Activated T-helper 2 cell treated with anti-CD3 and anti-CD28 coated beads, Interferon-gamma antibody, Interleukin-2, Interleukin-4, amounts not matched to agents 10 μg/mL and 5 μg/mL and 100 μg/mL, durations not matched to agents 14 hours and 24 hours and 36 hours (primary cell): Measurements from ENCODE around the gene HHLA2. TPM values are rescaled to one million over a fixed set of nuclear protein-coding genes. Genes with fewer than 3 reads are reported as not detected.

Experiments
- DNase-seq: peaks from one replicate; pipeline ENCODE4 v3.0.0; 2021; ENCODE audit warnings: low spot score
- H3K27ac Mint-ChIP-seq: one replicate; pipeline ENCODE4 v1.8.0; 2021; ENCODE audit warnings: mixed read lengths
- H3K27me3 Mint-ChIP-seq: one replicate; pipeline ENCODE4 v1.8.0; 2021; ENCODE audit warnings: low read depth, mixed read lengths
- H3K36me3 Mint-ChIP-seq: one replicate; pipeline ENCODE4 v1.8.0; 2021; ENCODE audit warnings: low read depth, mixed read lengths
- H3K4me1 Mint-ChIP-seq: one replicate; pipeline ENCODE4 v1.8.0; 2021; ENCODE audit warnings: low read depth, mixed read lengths
- H3K4me3 Mint-ChIP-seq: one replicate; pipeline ENCODE4 v1.8.0; 2021; ENCODE audit warnings: low read depth, mild to moderate bottlenecking, moderate library complexity, mixed read lengths
- H3K9me3 Mint-ChIP-seq: one replicate; pipeline ENCODE4 v1.8.0; 2021; ENCODE audit warnings: mixed read lengths
- intact Hi-C: fragments of 100-400 bp; cut with micrococcal nuclease; formaldehyde crosslinking; loops from one replicate; pipeline ENCODE4 v1.15.1; 2023
- total RNA-seq: library from RNA; stranded (reverse); gene quantifications from 2 replicates; pipeline ENCODE4 v1.2.3, GENCODE V29; 2022

The HHLA2 gene
- total RNA-seq, 1 donor from 2014 or later = 0.66 TPM

DNA sequence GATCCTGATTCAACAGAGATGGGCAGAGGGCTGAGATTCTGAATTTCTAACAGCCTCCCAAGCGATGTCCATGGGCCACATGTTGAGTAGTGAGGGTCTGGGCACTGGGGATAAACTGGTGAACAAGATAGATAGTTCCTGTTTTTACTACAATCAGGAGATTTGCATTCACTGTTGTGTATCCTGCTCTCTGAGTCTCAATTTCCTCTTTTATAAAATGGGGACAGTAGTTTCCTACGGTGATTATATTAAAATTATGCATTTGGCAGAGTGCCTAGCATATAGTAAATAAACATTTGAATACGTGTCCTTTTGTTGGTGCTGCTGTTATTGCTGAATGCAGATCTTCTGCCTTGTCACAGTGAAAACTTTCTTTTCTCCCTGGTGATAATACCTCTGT lies 111.5 kb downstream of the HHLA2 start:
- Mint-ChIP-seq H3K4me3 (no peak overlapping the region), H3K4me1 (peaks cover 7% of the 10 kb centered on the region), H3K36me3 (no peaks in the 10 kb centered on the region), H3K27ac (no peak overlapping the region), H3K27me3 (peaks cover 7% of the 10 kb centered on the region), H3K9me3 (no peaks in the 10 kb centered on the region)
- DNase-seq = no peak
- intact Hi-C loops = loop anchor here (5.0 kb wide), 1 partner anchor 186 kb away; the partner anchor contains the start of gene IFT57

DNA sequence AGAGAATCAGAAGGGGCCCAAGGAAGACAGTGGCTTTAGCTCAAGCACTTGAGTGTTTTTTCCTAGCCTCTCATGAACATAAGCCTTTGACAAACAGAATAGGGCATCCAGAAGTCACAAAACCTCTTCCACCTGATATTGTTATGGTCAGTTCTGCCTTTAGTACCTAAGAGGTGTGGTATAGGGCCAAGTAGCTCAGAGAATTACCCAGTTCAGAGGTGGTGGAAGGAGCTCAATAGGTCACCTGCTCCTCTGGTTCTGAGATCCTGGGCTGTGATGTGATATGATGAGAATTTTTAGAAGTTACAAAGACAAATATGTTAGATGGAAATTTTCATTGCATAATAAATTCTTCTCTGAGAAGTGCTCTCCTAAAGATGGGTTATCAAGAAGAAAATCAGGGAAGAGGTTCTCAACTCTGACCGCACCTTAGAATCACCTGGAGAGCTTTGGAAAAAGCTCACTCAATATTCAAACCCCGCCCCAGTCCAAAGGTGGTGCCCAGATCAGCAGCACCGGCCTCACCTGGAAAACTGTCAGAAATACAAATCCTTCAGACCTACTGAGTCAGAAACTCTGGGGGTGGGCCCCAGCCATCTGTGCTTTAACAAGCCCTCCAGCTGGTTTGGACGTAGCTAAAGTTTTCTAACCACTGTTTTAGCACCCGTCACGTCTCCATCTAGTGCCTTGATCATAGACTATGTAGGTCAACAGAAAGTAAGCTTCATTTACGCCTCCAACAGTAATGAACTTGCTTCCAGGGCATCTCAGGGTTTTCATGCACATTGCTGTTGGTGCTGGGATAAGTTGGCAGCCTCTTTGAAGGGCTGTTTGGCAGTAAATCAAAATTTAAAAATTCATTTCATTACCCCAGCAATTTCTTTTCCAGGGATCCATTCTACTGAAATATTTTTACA lies 112.8 kb downstream of the HHLA2 start:
- Mint-ChIP-seq H3K4me1 (peaks cover 7% of the 10 kb centered on the region), H3K36me3 (no peaks in the 10 kb centered on the region), H3K9me3 (no peaks in the 10 kb centered on the region), H3K27me3 (peaks cover 10% of the 10 kb centered on the region), H3K27ac (no peak overlapping the region), H3K4me3 (no peak overlapping the region)
- no peak for DNase-seq
- intact Hi-C loops = loop anchor here (5.0 kb wide), 1 partner anchor 187 kb away; the partner anchor contains the start of gene IFT57

DNA sequence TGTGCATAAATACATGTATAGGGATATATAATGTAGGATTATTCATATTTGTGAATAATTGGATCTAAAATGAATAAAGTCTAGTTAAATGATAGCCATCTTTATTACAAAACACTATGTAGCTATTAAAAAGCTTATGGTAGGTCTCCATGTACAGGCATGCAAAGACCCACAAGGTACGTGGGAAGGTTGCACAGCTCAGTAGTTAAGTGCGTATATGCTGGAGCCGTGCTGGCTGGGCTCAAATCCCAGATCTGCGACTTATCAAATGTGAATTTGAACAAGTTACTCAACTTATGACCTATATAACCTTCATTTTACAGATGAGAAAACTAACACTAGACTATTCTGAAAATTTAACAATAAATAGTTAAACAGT lies 113.4 kb downstream of the HHLA2 start:
- Mint-ChIP-seq H3K4me1 (peaks cover 7% of the 10 kb centered on the region), H3K4me3 (no peak overlapping the region), H3K9me3 (no peaks in the 10 kb centered on the region), H3K27ac (no peak overlapping the region), H3K36me3 (no peaks in the 10 kb centered on the region), H3K27me3 (peaks cover 10% of the 10 kb centered on the region)
- intact Hi-C loops = loop anchor here (5.0 kb wide), 1 partner anchor 187 kb away; the partner anchor contains the start of gene IFT57
- DNase-seq = no peak

DNA sequence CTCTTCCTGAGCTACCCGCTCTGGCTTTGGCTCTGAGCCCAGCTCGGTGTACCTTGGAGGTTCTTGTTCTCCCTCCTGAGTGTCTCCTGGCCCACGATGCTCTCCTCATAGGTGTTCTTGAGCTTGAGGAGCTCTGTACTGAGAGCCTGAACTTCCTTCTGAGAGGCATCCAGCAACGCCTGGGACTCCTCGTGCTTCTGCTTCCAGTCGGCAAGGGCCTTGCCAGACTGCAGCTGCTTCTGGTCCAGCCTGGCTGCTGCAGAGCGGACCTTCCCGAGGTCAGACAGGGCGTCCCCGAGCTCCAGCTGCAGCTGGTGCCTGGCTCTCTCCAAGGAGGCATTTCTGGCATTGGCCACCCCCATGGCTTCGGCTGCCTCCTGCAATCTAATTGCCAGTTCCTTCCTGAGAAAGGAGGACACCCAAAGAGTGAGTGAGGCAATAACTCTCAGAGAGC lies 114.2 kb downstream of the HHLA2 start:
- no peaks in the 10 kb centered on the region for H3K9me3 Mint-ChIP-seq
- no peak overlapping the region for H3K27ac Mint-ChIP-seq
- no peak overlapping the region for H3K4me3 Mint-ChIP-seq
- intact Hi-C loops = no loop called here
- no peaks in the 10 kb centered on the region for H3K36me3 Mint-ChIP-seq
- H3K27me3 Mint-ChIP-seq = peaks cover 10% of the 10 kb centered on the region
- H3K4me1 Mint-ChIP-seq = peaks cover 7% of the 10 kb centered on the region
- DNase-seq = no peak

DNA sequence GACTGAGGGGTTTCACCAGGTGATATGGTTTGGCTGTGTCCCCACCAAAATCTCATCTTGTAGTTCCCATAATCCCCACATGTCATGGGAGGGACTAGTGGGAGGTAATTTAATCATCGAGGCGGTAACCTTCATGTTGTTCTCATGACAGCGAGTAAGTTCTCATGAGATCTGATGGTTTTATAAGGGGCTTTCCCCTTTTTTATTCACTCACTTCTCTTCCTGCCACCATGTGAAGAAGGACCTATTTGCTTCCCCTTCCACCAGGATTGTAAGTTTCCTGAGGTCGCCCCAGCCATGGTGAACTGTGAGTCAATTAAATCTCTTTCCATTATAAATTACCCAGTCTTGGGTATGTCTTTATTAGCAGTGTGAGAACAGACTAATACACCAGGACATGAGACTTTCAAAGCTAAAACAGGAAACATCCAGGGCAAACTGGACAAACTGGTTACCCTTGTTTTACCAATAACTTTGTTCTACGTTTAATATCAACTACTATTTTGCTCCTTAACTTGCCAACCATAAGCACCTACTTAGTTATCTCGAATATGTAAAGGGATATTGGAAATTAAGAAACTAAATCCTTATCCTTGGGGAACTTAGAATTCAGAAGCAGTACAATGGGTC lies 115.9 kb downstream of the HHLA2 start:
- peaks cover under 1% of the 10 kb centered on the region for H3K4me1 Mint-ChIP-seq
- H3K27me3 Mint-ChIP-seq = peaks cover 10% of the 10 kb centered on the region
- intact Hi-C loops = no loop called here
- no peak for DNase-seq
- no peak overlapping the region for H3K4me3 Mint-ChIP-seq
- H3K36me3 Mint-ChIP-seq = no peaks in the 10 kb centered on the region
- no peaks in the 10 kb centered on the region for H3K9me3 Mint-ChIP-seq
- no peak overlapping the region for H3K27ac Mint-ChIP-seq

DNA sequence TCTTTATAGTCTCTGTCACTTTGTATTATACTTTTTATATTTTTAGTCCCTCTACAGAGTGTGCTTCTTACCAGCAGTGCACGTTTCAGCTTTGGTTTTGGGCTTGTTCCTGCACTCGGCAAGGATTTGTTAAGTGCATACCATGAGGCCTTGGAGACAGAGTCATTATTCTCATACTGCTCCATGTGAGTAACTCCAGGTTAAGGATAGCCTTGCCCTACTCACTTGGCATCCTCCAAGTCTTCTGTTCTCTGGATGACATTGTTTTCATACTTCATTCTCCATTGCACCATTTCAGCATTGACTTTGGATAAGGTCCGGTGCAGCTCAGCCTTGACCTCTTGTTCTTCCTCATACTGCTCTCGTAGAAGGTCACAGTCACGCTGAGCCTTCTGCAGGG lies 117.7 kb downstream of the HHLA2 start:
- H3K4me3 Mint-ChIP-seq = no peak overlapping the region
- intact Hi-C loops = no loop called here
- no peak overlapping the region for H3K27ac Mint-ChIP-seq
- H3K36me3 Mint-ChIP-seq = no peaks in the 10 kb centered on the region
- no peaks in the 10 kb centered on the region for H3K4me1 Mint-ChIP-seq
- no peaks in the 10 kb centered on the region for H3K9me3 Mint-ChIP-seq
- H3K27me3 Mint-ChIP-seq = peaks cover 10% of the 10 kb centered on the region
- DNase-seq = no peak

DNA sequence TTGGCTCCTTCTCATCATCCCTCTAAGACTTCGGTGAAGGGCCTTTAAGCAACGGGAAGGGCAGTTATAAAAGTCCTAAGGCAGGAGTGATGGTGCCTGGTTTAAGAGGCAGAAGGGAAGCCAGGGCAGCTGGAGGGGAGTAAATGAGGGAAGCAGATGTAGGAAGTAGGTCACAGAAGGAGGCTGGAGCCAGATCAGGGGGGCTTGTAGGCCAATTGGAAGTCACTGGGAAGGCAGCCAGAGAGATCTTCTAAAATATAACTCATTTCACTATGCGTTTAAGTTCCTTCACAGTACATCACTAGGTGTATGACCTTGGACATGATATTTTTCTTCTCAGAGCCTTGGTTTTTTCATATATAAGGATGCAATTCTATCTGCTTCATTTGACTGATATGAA lies 119.3 kb downstream of the HHLA2 start:
- no peak for DNase-seq
- Mint-ChIP-seq H3K36me3 (no peaks in the 10 kb centered on the region), H3K4me3 (no peak overlapping the region), H3K27me3 (peaks cover 10% of the 10 kb centered on the region), H3K9me3 (no peaks in the 10 kb centered on the region), H3K4me1 (no peaks in the 10 kb centered on the region), H3K27ac (no peak overlapping the region)
- intact Hi-C loops = no loop called here

DNA sequence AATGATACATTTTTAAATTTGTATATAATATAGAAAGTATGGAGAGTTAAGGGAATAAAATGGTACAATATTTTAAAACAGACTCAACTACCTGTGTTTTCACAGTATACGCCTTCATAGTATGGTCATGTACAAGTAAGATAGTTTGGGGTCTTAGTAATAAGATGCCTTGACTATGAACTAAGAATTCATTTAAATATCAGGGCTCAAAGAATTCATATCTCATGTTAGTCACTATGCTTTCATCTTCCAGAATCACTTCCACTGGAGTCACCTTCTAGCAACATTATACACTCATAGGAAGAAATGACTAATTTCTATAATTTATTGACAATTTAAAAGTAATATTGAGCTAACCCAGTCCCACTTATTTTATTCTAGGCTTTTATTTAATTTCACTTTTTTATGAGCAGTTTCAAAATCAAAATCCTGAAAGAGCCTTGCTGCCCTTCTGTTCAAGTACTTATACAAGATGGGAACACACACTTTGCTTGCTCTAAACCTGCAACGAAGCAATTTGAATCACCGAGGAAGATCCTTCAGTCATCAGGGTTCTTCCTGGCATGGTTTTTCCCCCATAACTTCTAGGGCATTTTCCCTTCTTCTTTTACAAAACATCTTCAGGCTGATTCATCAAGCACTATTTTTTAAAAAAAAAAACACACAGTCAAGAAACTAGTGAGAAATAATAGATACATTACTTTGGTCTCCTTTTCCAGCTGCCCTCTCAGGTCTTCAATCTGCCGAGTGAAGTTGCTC lies 119.9 kb downstream of the HHLA2 start:
- Mint-ChIP-seq H3K4me1 (no peaks in the 10 kb centered on the region), H3K27me3 (peaks cover 9% of the 10 kb centered on the region), H3K4me3 (no peak overlapping the region), H3K27ac (no peak overlapping the region), H3K9me3 (no peaks in the 10 kb centered on the region), H3K36me3 (no peaks in the 10 kb centered on the region)
- no peak for DNase-seq
- intact Hi-C loops = no loop called here

DNA sequence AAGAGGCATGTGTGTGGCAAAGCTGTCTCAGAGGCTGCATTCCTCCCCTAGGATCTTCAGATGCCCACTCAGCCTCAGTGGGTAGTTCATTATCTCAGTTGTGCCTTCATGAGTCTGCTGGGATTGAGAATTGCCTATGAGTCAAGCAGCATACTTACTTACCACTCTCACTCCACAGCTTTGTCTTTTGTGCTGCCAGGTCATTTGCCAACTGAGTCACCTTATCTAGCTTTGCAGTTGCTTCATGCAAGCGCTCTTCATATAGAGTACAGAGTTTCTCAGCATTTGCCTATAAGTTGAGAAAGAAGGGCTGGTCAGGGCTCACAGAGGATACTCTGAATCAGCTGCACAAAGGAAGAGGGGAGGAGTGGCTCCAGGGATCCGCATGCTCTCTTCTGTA lies 124.6 kb downstream of the HHLA2 start:
- Mint-ChIP-seq H3K4me3 (no peak overlapping the region), H3K27ac (no peak overlapping the region), H3K9me3 (no peaks in the 10 kb centered on the region), H3K27me3 (no peaks in the 10 kb centered on the region), H3K36me3 (no peaks in the 10 kb centered on the region), H3K4me1 (no peaks in the 10 kb centered on the region)
- intact Hi-C loops = no loop called here
- DNase-seq = no peak

Other genes starting within 250 kb of the HHLA2 start
- 145 and 146 TPM in 2 replicates for gene CD47, start 205.5 kb upstream of the HHLA2 start, total RNA-seq
- 21.6 and 22.0 TPM in 2 replicates for gene IFT57, start 74.1 kb upstream of the HHLA2 start, total RNA-seq
- 0.09 and 0.14 TPM in 2 replicates for gene MYH15, start 214.0 kb downstream of the HHLA2 start, total RNA-seq